Activated CD4-positive, alpha-beta T cell treated with anti-CD3 and anti-CD28 coated beads for 4 hours (primary cell): ENCODE results near the gene SLAMF8.
A peak's percentile ranks its signal among the peaks of the same experiment; 100 is the strongest.

ENCODE experiments used
- DNase-seq, 2 donors: peaks; one replicate each; pipeline ENCODE4 v3.0.0-alpha.2; 2020

Gene SLAMF8

GRCh38 chr1:159826441-159827101 is at the start of gene SLAMF8:
Gene SLAMF8 (plus strand): TSS chr1:159826873. CDS start chr1:159826899, 26 bp downstream.
- DNase-seq = peak in 1 of 2 donors; percentile 33

DNA sequence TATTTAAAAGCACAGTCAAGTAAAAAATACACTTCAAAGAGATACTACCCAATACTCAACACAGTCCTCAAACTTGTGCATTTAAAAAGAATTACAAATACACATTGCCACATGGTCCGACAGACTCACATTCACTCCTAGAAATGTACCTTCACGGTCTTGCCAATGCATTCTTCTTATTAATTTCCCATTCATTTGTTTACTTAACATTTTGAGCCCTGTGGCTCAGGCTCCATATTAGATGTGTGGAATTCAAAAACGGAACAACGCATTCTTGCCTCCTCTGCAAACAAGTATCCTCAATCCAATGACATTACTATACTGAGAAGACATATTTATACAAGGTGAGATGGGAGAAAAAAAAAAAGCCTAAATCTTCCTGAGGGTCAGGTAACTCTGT is 48.4 kb upstream of the SLAMF8 start:
- no peak for DNase-seq

DNA sequence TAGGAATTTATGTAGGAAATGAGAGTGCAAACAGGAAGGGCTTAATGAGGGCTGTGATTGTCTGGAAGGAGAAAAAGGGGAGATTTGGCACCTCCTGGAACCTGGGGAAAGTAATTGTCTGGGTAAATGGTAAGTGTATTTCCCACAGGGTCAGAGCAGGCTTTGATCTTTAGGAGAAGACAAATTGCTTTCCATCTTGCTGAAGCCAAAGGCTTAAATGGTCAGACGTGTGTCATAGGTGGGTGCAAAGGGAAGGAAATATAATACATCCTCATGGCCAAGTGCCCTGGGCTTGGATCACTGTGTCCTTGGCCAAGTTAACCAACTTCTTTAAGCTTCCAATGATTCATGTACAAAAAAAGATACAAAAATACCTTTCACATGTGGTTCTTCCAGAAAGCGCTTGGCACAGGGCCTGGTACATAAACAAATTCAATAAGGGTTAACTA is 47.2 kb upstream of the SLAMF8 start:
- DNase-seq = no peak

GRCh38 chr1:159780583-159781582 is 45.8 kb upstream of the SLAMF8 start, which contains the start of gene DUSP23:
Gene DUSP23 (plus strand): TSS chr1:159780962. CDS start chr1:159781101, 139 bp downstream.
- DNase-seq = peak; percentile 94 to 97

GRCh38 chr1:159781992-159782391 is 44.7 kb upstream of the SLAMF8 start:
- no peak for DNase-seq

DNA sequence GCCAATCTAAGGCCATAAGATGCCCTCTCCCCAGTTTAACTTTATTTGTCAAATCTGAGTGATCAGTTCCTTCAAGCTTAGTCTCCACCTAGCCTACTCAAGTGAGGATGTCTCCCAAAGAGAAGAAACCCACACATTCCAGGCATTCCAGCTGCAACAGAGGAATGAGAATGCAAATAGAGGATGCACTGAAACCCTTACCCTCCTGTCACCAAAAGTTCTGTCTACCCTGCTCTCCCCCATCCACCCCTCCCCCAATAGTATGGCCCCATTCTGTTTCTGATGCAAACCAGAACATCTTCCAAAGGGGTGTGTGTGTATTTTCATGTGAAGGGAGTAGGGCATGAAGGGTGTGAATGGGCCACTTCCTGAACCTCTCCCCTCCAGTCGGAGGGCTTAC is 42.9 kb upstream of the SLAMF8 start:
- no peak for DNase-seq

DNA sequence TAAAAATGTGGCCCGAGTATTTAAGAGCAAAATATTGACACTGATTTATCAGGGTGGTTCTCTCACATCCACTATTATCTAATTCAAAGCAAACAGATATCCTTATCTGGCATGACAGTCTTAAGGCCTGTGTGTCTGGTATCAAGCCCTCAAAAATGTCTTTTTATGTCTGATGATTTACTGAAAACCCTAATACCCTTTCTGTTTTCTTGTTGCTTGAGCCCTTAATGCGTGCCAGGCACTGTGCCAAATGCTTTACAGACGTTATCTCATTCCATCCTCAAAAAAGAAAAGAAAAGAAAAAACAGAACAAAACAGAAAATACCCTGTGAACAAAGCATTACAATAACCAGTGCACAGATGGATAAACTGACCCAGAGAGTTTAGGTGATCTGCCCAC is 40.2 kb upstream of the SLAMF8 start:
- DNase-seq = no peak

- DNase-seq = no peak
Measured at GRCh38 chr1:159786966-159787365, 39.7 kb upstream of the SLAMF8 start.

DNA sequence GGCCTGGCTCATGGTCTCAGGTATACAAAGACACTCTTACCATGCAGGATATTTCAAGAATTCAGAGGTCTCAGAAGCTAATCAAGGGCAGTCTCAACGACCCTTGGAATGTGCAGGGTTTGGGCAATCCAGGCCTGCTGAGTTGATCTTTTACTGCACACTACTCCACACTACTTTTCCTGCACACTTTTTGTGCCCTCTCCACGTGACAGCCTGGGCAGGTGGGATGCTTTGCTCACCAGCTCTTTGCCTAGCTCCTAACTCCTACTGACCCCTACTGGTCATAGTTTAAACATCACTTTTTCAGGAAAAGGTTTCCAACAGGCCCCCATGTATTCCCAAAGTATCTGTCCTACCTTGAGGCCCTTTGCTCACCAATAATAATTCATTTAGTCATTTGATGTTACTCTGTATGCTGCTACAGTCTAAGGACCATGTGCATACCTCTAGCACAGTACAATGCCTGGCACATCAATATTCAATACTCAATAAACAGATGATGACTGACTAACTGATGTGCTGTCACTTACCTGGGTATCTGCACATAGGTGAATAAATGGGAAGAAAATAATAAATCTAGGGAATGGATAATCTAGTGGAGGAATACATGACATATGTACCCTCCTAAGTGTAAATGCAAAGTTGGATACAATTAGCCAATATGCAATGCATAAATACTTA is 36.3 kb upstream of the SLAMF8 start:
- no peak for DNase-seq

GRCh38 chr1:159791031-159791430 is 35.6 kb upstream of the SLAMF8 start:
- DNase-seq = no peak

DNA sequence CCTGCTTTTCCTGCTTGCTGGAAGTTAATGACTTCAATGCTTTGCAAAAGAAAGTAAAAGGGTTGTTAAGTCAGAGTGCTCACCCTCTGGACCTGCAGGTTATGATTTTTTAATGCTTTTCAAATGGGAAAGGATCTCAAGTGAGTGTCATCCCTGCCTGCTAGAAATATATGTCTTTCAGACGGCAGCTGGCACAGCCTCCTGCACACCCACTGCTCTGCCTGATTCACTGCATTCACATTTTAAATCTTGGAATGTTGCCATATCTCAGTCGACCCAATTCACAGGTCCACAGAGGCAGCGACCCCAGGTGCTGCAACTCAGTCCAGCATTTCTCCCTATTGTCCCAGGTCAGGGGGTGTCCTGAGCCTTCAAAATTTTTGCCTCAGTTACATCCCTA is 35.2 kb upstream of the SLAMF8 start:
- no peak for DNase-seq

DNA sequence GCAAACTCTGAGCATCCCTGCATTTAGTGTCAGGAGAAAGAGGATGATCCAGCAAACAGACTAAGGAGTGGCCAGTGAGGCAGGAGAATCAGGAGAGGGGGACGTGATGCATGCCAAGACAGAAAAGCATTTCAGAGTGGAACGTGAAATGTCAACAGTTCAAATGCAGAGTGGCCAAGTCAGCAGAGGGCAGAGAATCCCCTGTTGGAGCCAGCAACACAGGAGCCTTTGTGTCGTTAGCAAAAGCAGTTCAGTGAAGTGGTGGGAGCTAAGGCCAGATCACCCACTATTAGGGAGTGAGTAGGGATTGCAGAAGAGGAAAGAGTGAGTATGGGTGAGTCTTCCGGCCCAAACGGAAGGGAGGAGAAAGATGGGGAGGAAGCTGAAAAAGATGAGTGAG is 31.1 kb upstream of the SLAMF8 start:
- no peak for DNase-seq

DNA sequence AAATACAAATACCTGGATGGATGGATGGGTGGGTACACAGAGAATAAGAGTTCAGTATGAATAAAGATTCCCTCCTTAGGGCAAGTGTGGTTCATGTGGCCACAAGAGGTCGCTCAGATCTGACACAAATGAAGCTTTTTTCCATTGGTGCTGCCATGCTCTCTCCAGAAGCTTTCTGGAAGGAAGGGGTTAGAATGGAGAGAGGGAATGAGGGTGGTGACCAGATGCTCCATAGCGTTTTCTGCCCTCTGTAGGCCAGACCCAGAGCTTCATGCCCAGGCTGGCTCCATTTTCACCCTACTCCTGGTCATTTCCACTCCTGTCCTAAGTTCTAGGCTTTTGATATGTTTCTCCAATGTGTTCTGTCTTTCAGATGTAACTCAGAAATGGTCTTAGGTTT is 27.8 kb upstream of the SLAMF8 start:
- peak; percentile 30 to 32 for DNase-seq

GRCh38 chr1:159799446-159799985 is 27.2 kb upstream of the SLAMF8 start:
- DNase-seq = no peak

DNA sequence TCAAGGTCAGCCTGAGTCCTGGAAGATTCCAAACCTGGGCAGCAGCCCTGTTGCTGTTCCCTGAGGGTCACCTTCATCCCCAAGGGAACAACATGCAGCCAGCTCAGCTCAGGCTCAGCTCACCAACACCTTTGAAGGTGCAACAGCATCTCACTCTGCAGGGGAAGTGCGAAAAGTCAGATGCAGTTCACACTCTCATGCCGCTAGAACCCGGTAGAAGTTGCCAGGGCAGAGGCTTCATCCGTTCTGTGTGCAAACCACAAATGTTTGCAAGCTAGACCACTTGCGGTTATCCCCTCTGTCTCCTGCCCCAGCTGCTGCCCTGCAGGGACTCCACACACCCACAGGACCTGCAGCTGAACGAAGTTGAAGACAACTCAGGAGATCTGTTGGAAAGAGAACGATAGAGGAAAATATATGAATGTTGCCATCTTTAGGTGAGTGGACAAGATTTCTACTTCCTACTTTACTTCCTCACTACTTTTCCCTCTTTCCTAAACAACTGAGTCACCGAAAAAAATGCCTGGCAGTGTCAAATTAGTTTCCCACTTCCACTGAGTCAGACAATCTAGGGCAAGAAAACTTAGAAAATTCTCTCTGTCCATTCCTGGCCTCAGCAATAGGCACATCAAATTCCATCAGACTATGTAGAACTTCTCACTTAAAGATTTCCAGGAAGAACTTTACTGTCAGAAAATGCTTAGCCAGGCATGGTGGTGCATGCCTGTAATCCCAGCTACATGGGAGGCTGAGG is 26.3 kb upstream of the SLAMF8 start:
- peak in 1 of 2 donors; percentile 8 for DNase-seq

GRCh38 chr1:159802111-159802510 is 24.6 kb upstream of the SLAMF8 start, which contains the start of gene FCRL6:
Gene FCRL6 (plus strand): TSS chr1:159802360. CDS start chr1:159802425, 65 bp downstream.
- DNase-seq = no peak

- no peak for DNase-seq
Measured at GRCh38 chr1:159803956-159804689, 22.6 kb upstream of the SLAMF8 start.

- no peak for DNase-seq
Measured at GRCh38 chr1:159804924-159805323, 21.7 kb upstream of the SLAMF8 start.

- DNase-seq = no peak
Measured at GRCh38 chr1:159815926-159816325, 10.7 kb upstream of the SLAMF8 start.

- no peak for DNase-seq
Measured at GRCh38 chr1:159817276-159818041, 9.2 kb upstream of the SLAMF8 start.
